HG03175 (cell line): ENCODE measurements around the gene NUAK2.
"Not testable (repeated sequence)": the region's sequence is repeated elsewhere in the genome, so short reads cannot be mapped to it uniquely, and the experiment has no call there.

Experiments used
- ATAC-seq: cut with Tn5 transposase; IDR thresholded peaks from one replicate; pipeline ENCODE4 v1.9.1; 2021; ENCODE audit warnings: mild to moderate bottlenecking, moderate library complexity; ENCODE audit not compliant: unreplicated experiment

Gene NUAK2

GRCh38 chr1:205321162-205321958, at the start of gene NUAK2:
Gene NUAK2, minus strand, starts transcription at chr1:205321745. Its CDS starts 117 bp downstream, at chr1:205321628.
- ATAC-seq, result no peak

- ATAC-seq, result no peak
These were observed 49.2 kb upstream of the NUAK2 start for GRCh38 chr1:205370780-205371179.

GRCh38 chr1:205369701-205370123, 48.2 kb upstream of the NUAK2 start:
- no peak for ATAC-seq

- ATAC-seq, result no peak
These were observed 46.9 kb upstream of the NUAK2 start for GRCh38 chr1:205368478-205368877.

- no peak for ATAC-seq
These were observed 44.5 kb upstream of the NUAK2 start for GRCh38 chr1:205365945-205366463.

GRCh38 chr1:205365086-205365485, 43.5 kb upstream of the NUAK2 start:
- not testable (repeated sequence) for ATAC-seq

GRCh38 chr1:205360891-205361290, 39.3 kb upstream of the NUAK2 start:
- no peak for ATAC-seq

- no peak for ATAC-seq
These were observed 38.4 kb upstream of the NUAK2 start for GRCh38 chr1:205359771-205360565.

GRCh38 chr1:205358579-205358978, 37.0 kb upstream of the NUAK2 start:
- no peak for ATAC-seq

GRCh38 chr1:205357567-205357966, 36.0 kb upstream of the NUAK2 start:
- no peak for ATAC-seq

GRCh38 chr1:205356440-205357139, 35.0 kb upstream of the NUAK2 start, which contains the start of gene KLHDC8A:
Gene KLHDC8A, minus strand, starts transcription at chr1:205356922. Its CDS starts 13,318 bp downstream, at chr1:205343604.
- ATAC-seq, result no peak

- no peak for ATAC-seq
These were observed 33.5 kb upstream of the NUAK2 start for GRCh38 chr1:205355075-205355453.

GRCh38 chr1:205354259-205355074, 32.9 kb upstream of the NUAK2 start:
- no peak for ATAC-seq

GRCh38 chr1:205353612-205354011, 32.1 kb upstream of the NUAK2 start:
- ATAC-seq, result no peak

- no peak for ATAC-seq
These were observed 31.6 kb upstream of the NUAK2 start for GRCh38 chr1:205353191-205353590.

GRCh38 chr1:205351984-205352713, 30.6 kb upstream of the NUAK2 start:
- no peak for ATAC-seq

GRCh38 chr1:205350691-205351141, 29.2 kb upstream of the NUAK2 start:
- no peak for ATAC-seq

GRCh38 chr1:205350124-205350523, 28.6 kb upstream of the NUAK2 start:
- ATAC-seq, result no peak
